Pancreas (tissue), 10 donors: Measurements from ENCODE around the gene UGT1A7. TPM values are rescaled to one million over a fixed set of nuclear protein-coding genes. Genes with fewer than 3 reads are reported as not detected.

Experiments used
- ATAC-seq, 4 donors: fragments of 200-7000 bp; cut with Tn5 transposase; one replicate each; pipeline versions ENCODE4 v1.8.0 to v1.9.1; 2020; ENCODE audit warnings: mild to moderate bottlenecking in 4 of 4, moderate library complexity in 4 of 4
- DNase-seq, 6 donors: peaks; one replicate each; pipeline ENCODE4 v3.0.0-alpha.2; 2020
- FAIRE-seq: peaks from 2 replicates; lab custom pipeline; 2012; peaks lifted over from hg19 to GRCh38; lab: Jason Lieb, UNC
- H3K27ac ChIP-seq, 4 donors: fragments of 200-600 bp; sonication (generic); 1 replicate in 3 of 4; 2 replicates in 1 of 4; pipeline versions ENCODE4 v1.5.0 to v1.8.0; 2020
- H3K27me3 ChIP-seq, 4 donors: fragments of 200-600 bp; one replicate each; pipeline ENCODE4 v1.8.0; 2021
- H3K36me3 ChIP-seq, 3 donors: fragments of 200-600 bp; sonication (generic) in 1 of 3; one replicate each; pipeline versions ENCODE4 v1.5.0 to v1.8.0; 2020 to 2021
- H3K4me1 ChIP-seq, 3 donors: fragments of 200-600 bp; one replicate each; pipeline ENCODE4 v1.8.0; 2021
- H3K4me3 ChIP-seq, 4 donors: fragments of 200-600 bp; sonication (generic) in 2 of 4; one replicate each; pipeline versions ENCODE4 v1.5.0 to v1.8.0; 2020 to 2021
- H3K9me3 ChIP-seq, 4 donors: fragments of 200-600 bp; one replicate each; pipeline ENCODE4 v1.8.0; 2021
- WGBS, 2 donors: extraction: QIAGEN DNeasy Blood & Tissue Kit; methylation state at CpG; one replicate each; pipeline ENCODE4 v1.1.7; 2013; 5-methylcytosine and 5-hydroxymethylcytosine counted together
- intact Hi-C, 3 donors: fragments of 100-400 bp; cut with DNase I; formaldehyde crosslinking; loops; one replicate each; pipeline versions ENCODE4 v1.11.1 to v1.14.2; 2022
- polyA plus RNA-seq, 2 donors: library from polyadenylated mRNA; stranded (reverse); fragments of 200-250 nt; gene quantifications; one replicate each; pipeline ENCODE4 v1.2.3, GENCODE V29; 2013
- total RNA-seq, 6 donors: library from RNA; stranded (reverse); fragmentation: NEBNext Ultra II Directional in 4 of 6; extraction: Animal tissue kit (Norgen Biotek cat#: 25700) in 4 of 6; gene quantifications; one replicate each; pipeline versions ENCODE4 v1.2.1 to v1.2.4, GENCODE V29; 2021 to 2023
- TF ChIP-seq, protein P1 (sequence below), 4 donors: fragments of 200-600 bp; sonication (generic) in 3 of 4; IDR thresholded peaks; one replicate each; pipeline versions ENCODE4 v1.5.0 to v1.8.0; 2021; ENCODE audit warnings: antibody characterized with exemption in 4 of 4
- donor health status: healthy with polysubstance abuse.
- donor health status: DM: no; HTN: no; CAD: no; lungs with moderate emphysema.
- donor health status: DM: no; HTN: no; CAD: no.
- donor health status: control.
- donor health status: control.
- donor health status: Bipolar disorder and iron deficiency.
- donor health status: DM: yes; HTN: yes; CAD: no.
- donor health status: DM: no; HTN: no; CAD: no.
- donor health status: DM: no; HTN: no; CAD: no.
- donor health status: DM: yes; HTN: yes; CAD: no.

UGT1A7 gene
- total and polyA plus RNA-seq, 8 donors, result not detected

DNA sequence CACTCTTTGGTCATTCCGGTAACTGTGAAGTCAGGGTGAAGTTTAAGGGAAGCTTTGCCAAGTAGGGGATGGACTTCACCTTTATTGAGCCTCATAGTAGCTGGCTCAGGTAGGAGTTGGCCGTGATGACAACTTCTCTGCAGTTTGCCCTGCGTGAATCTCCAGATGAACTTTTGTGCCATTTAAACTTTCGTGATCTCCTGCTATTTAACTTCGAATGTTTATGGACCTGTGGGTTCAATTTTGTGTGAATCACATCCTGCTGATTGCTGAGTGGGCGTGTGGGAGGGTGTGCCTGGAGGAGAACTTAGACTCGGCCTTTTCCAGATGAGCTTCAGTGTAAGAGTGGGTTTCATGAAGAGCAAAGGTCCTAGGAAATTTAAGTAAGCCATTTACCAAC, 82.6 kb downstream of the UGT1A7 start:
- no peaks in the 10 kb centered on the region for H3K9me3 ChIP-seq
- intact Hi-C loops, result no loop called here
- H3K27me3 ChIP-seq, result no peaks in the 10 kb centered on the region
- TF ChIP-seq, protein P1, sequence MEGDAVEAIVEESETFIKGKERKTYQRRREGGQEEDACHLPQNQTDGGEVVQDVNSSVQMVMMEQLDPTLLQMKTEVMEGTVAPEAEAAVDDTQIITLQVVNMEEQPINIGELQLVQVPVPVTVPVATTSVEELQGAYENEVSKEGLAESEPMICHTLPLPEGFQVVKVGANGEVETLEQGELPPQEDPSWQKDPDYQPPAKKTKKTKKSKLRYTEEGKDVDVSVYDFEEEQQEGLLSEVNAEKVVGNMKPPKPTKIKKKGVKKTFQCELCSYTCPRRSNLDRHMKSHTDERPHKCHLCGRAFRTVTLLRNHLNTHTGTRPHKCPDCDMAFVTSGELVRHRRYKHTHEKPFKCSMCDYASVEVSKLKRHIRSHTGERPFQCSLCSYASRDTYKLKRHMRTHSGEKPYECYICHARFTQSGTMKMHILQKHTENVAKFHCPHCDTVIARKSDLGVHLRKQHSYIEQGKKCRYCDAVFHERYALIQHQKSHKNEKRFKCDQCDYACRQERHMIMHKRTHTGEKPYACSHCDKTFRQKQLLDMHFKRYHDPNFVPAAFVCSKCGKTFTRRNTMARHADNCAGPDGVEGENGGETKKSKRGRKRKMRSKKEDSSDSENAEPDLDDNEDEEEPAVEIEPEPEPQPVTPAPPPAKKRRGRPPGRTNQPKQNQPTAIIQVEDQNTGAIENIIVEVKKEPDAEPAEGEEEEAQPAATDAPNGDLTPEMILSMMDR (IDR thresholded peaks at IDR 0.05), result no peak
- ATAC-seq, result no peak
- no peak for DNase-seq
- no peak overlapping the region for H3K27ac ChIP-seq
- no peaks in the 10 kb centered on the region for H3K4me1 ChIP-seq
- no peak for FAIRE-seq
- WGBS, 2 donors, result 51 to 69% methylated on average over 7 of the region's 7 CpGs
- H3K4me3 ChIP-seq, result no peak overlapping the region
- H3K36me3 ChIP-seq, result no peaks in the 10 kb centered on the region

DNA sequence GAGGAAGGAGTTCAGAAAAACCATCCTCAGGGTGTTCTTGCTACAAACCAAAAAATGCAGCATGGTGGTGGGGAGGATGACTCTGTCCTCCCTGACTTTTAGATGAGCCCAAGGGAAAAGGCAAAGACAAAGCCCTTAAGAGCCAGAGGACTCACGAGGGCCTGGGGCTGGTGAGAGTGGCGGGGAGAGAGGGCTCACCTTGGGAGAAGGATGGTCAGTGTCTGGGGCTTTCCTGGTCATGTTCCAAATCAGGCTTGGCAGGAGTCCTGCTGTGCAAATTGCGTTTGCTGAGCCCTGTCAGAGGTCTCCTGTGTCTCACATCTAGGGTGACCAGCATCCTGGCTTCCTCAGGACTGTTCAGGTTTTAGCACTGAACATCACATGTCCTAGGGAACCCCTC, 83.1 kb downstream of the UGT1A7 start:
- H3K36me3 ChIP-seq, result no peaks in the 10 kb centered on the region
- H3K27me3 ChIP-seq, result no peaks in the 10 kb centered on the region
- intact Hi-C loops, result no loop called here
- ATAC-seq, result no peak
- TF ChIP-seq, protein P1 (IDR thresholded peaks at IDR 0.05), result no peak
- no peaks in the 10 kb centered on the region for H3K4me1 ChIP-seq
- H3K27ac ChIP-seq, result no peak overlapping the region
- DNase-seq, result no peak
- WGBS, 2 donors, result 32 to 40% methylated on average over 3 of the region's 3 CpGs
- no peaks in the 10 kb centered on the region for H3K9me3 ChIP-seq
- no peak overlapping the region for H3K4me3 ChIP-seq
- FAIRE-seq, result no peak

- WGBS, 2 donors, result 61 to 72% methylated on average over 4 of the region's 4 CpGs
- no peak overlapping the region for H3K4me3 ChIP-seq
- ATAC-seq (no peak), DNase-seq (no peak), FAIRE-seq (no peak)
- TF ChIP-seq, protein P1 (IDR thresholded peaks at IDR 0.05), result no peak
- H3K36me3 ChIP-seq, result no peaks in the 10 kb centered on the region
- intact Hi-C loops, result no loop called here
- H3K9me3 ChIP-seq, result no peaks in the 10 kb centered on the region
- no peak overlapping the region for H3K27ac ChIP-seq
- no peaks in the 10 kb centered on the region for H3K4me1 ChIP-seq
- no peaks in the 10 kb centered on the region for H3K27me3 ChIP-seq
Observed at GRCh38 chr2:233766416-233766815, 84.7 kb downstream of the UGT1A7 start.

DNA sequence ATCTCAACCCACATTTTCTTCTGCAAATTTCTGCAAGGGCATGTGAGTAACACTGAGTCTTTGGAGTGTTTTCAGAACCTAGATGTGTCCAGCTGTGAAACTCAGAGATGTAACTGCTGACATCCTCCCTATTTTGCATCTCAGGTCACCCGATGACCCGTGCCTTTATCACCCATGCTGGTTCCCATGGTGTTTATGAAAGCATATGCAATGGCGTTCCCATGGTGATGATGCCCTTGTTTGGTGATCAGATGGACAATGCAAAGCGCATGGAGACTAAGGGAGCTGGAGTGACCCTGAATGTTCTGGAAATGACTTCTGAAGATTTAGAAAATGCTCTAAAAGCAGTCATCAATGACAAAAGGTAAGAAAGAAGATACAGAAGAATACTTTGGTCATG, 86.4 kb downstream of the UGT1A7 start:
- Histone ChIP-seq H3K9me3 (no peaks in the 10 kb centered on the region), H3K27ac (no peak overlapping the region), H3K4me3 (no peak overlapping the region), H3K36me3 (no peaks in the 10 kb centered on the region), H3K4me1 (no peaks in the 10 kb centered on the region), H3K27me3 (no peaks in the 10 kb centered on the region)
- FAIRE-seq (no peak), ATAC-seq (no peak), DNase-seq (no peak)
- TF ChIP-seq, protein P1 (IDR thresholded peaks at IDR 0.05), result no peak
- 64 to 69% methylated on average over 4 of the region's 4 CpGs for WGBS, 2 donors
- intact Hi-C loops, result no loop called here

- intact Hi-C loops, result no loop called here
- H3K4me1 ChIP-seq, result no peaks in the 10 kb centered on the region
- H3K27ac ChIP-seq, result no peak overlapping the region
- 77 to 89% methylated on average over 9 of the region's 9 CpGs for WGBS, 2 donors
- H3K36me3 ChIP-seq, result no peaks in the 10 kb centered on the region
- H3K4me3 ChIP-seq, result no peak overlapping the region
- ATAC-seq (no peak), DNase-seq (no peak), FAIRE-seq (no peak)
- no peaks in the 10 kb centered on the region for H3K27me3 ChIP-seq
- no peaks in the 10 kb centered on the region for H3K9me3 ChIP-seq
- TF ChIP-seq, protein P1 (IDR thresholded peaks at IDR 0.05), result no peak
Observed at GRCh38 chr2:233769260-233769659, 87.6 kb downstream of the UGT1A7 start.
